ENCODE results near the gene RIGI. TPM values are rescaled to one million over a fixed set of nuclear protein-coding genes. Genes with fewer than 3 reads are reported as not detected.

The RIGI gene
- polyA plus RNA-seq, 1 of the 3 experiments (the other 2 are of a cell fraction) = 1.5 TPM

DNA sequence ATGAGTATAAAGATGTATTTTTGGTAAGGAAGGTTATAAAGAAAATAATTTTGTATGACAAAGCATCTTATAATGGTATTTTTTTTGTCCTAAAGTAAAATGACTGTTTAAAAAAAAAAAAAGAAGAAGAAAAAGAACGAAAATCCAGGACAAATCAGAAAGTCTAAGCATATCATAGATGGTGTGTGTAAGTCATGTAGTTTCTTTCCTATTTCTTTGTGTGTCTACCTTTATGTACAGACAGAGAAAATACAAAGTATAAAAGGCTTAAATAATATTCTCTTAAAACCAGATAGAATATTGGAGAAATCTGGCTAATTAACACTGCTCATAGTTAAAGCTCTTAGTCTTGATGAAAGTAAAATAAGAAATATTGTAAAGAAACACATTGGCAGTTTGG is 7.7 kb downstream of the RIGI start:
- DNase-seq = no peak
- Histone ChIP-seq H3K9me2 (no peaks in the 10 kb centered on the region), H3K4me1 (ENCODE audit: control insufficient read depth in 1 of 2, insufficient read depth in 2 of 2, low read depth in 1 of 2, low read length in 1 of 2) (no peaks in the 10 kb centered on the region), H3K9me3 (peaks cover 18% of the 10 kb centered on the region; the same call in 1 of the 2 replicates), H3K4me3 (ENCODE audit: low read depth in 2 of 2, low read length in 1 of 2) (no peak overlapping the region), H3K27ac (ENCODE audit: low read depth in 2 of 2, low read length in 1 of 2) (no peak overlapping the region), H3K79me2 (ENCODE audit: insufficient read depth) (peaks cover 5% of the 10 kb centered on the region), H4K20me1 (ENCODE audit: insufficient read depth) (no peaks in the 10 kb centered on the region), H3K27me3 (ENCODE audit: insufficient read depth) (no peaks in the 10 kb centered on the region), H2AFZ (ENCODE audit: low read depth) (no peak overlapping the region), H3K9ac (no peak overlapping the region), H3K36me3 (replicated peaks in 1 of 2; ENCODE audit: control insufficient read depth in 1 of 2, insufficient read depth in 2 of 2, low read length in 1 of 2) (peaks cover 0 to 15% of the 10 kb centered on the region in 2 experiments), H3F3A (replicated peaks; ENCODE audit: insufficient read depth) (no peaks in the 10 kb centered on the region), H3K4me2 (no peak overlapping the region)
- POLR2A ChIA-PET = no interaction called here
- TF ChIP-seq RFX5 (IDR thresholded peaks at IDR 0.05; ENCODE audit: low read length) (no peak), MEF2A (IDR thresholded peaks at IDR 0.05; ENCODE audit: borderline replicate concordance, low read depth) (no peak), RAD21 (IDR thresholded peaks at IDR 0.05; ENCODE audit: low read length) (no peak), NFIC (IDR thresholded peaks at IDR 0.05; ENCODE audit: borderline replicate concordance) (no peak), YY1 (IDR thresholded peaks at IDR 0.05; ENCODE audit: low read depth) (no peak), TAF1 (IDR thresholded peaks at IDR 0.05; ENCODE audit: borderline replicate concordance, low read depth, low read length) (no peak), GABPA (IDR thresholded peaks at IDR 0.05; ENCODE audit: low read depth) (no peak), ELF1 (IDR thresholded peaks at IDR 0.05) (no peak), MXI1 (IDR thresholded peaks at IDR 0.05; ENCODE audit: low read depth, low read length) (no peak)
- CTCF ChIA-PET = interaction anchor here (1.5 kb wide), 1 partner anchor 139 kb away, joined by 8 read pairs; no protein-coding TSS in a partner anchor
- 68% methylated on average over 1 of the region's 1 CpG for WGBS (ENCODE audit: low lambda C conversion rate)

DNA sequence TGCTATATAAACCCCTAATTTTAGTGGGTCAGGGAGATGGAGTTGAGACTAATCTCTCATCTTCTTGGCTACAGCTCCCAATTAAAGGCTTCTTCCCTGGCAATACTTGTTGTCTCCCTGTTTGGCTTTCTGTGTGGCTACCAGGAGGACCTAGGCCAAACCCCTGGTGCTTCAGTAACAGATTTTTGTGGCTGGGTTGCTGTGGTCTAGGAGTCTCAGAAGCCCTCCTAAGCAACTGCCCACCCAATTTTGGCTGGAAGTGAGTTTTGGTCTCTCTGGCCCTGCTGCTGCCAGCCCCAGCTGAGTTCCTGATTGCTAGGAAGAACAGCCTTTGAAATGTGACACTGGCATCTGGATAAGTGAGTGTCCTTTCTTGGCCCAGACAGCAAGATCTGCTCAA is 9.8 kb downstream of the RIGI start:
- no peak for DNase-seq
- H3K27ac ChIP-seq (ENCODE audit: low read depth in 2 of 2, low read length in 1 of 2) = no peak overlapping the region
- H3K4me2 ChIP-seq = no peak overlapping the region
- H4K20me1 ChIP-seq (ENCODE audit: insufficient read depth) = no peaks in the 10 kb centered on the region
- peaks cover 5% of the 10 kb centered on the region for H3K79me2 ChIP-seq (ENCODE audit: insufficient read depth)
- POLR2A ChIA-PET = no interaction called here
- no peak overlapping the region for H3K9ac ChIP-seq
- CTCF ChIA-PET = interaction anchor here (1.2 to 2.3 kb wide), 3 partner anchors 10 to 137 kb away, joined by 4 to 9 read pairs (median 6); partner anchors contain the start of gene RIGI
- H3F3A ChIP-seq (replicated peaks; ENCODE audit: insufficient read depth) = no peaks in the 10 kb centered on the region
- no peak overlapping the region for H3K4me3 ChIP-seq (ENCODE audit: low read depth in 2 of 2, low read length in 1 of 2)
- no peak overlapping the region for H2AFZ ChIP-seq (ENCODE audit: low read depth)
- H3K27me3 ChIP-seq (ENCODE audit: insufficient read depth) = no peaks in the 10 kb centered on the region
- no peaks in the 10 kb centered on the region for H3K9me2 ChIP-seq
- peaks cover 0 to 15% of the 10 kb centered on the region in 2 experiments for H3K36me3 ChIP-seq (replicated peaks in 1 of 2; ENCODE audit: control insufficient read depth in 1 of 2, insufficient read depth in 2 of 2, low read length in 1 of 2)
- TF ChIP-seq TAF1 (IDR thresholded peaks at IDR 0.05; ENCODE audit: borderline replicate concordance, low read depth, low read length) (no peak), FOXM1 (IDR thresholded peaks at IDR 0.05; ENCODE audit: low read depth) (no peak), TEAD4 (IDR thresholded peaks at IDR 0.05; ENCODE audit: borderline replicate concordance, insufficient read depth) (no peak), ELF1 (IDR thresholded peaks at IDR 0.05) (no peak)
- peaks cover 18% of the 10 kb centered on the region; the same call in 1 of the 2 replicates for H3K9me3 ChIP-seq
- no peaks in the 10 kb centered on the region for H3K4me1 ChIP-seq (ENCODE audit: control insufficient read depth in 1 of 2, insufficient read depth in 2 of 2, low read depth in 1 of 2, low read length in 1 of 2)

GRCh38 chr9:32508728-32509127 is 17.3 kb downstream of the RIGI start:
- Histone ChIP-seq H3K36me3 (replicated peaks in 1 of 2; ENCODE audit: control insufficient read depth in 1 of 2, insufficient read depth in 2 of 2, low read length in 1 of 2) (no peaks in the 10 kb centered on the region), H3K9me2 (0 out of 2 replicates have a peak, but pooled peaks cover 4% of the 10 kb centered on the region), H3K27me3 (ENCODE audit: insufficient read depth) (no peaks in the 10 kb centered on the region), H3F3A (replicated peaks; ENCODE audit: insufficient read depth) (peaks cover 9% of the 10 kb centered on the region), H2AFZ (ENCODE audit: low read depth) (no peak overlapping the region), H3K4me1 (ENCODE audit: control insufficient read depth in 1 of 2, insufficient read depth in 2 of 2, low read depth in 1 of 2, low read length in 1 of 2) (no peaks in the 10 kb centered on the region), H3K27ac (ENCODE audit: low read depth in 2 of 2, low read length in 1 of 2) (no peak overlapping the region), H3K9ac (no peak overlapping the region), H4K20me1 (ENCODE audit: insufficient read depth) (no peaks in the 10 kb centered on the region), H3K79me2 (ENCODE audit: insufficient read depth) (no peaks in the 10 kb centered on the region), H3K9me3 (no peaks in the 10 kb centered on the region), H3K4me3 (ENCODE audit: low read depth in 2 of 2, low read length in 1 of 2) (no peak overlapping the region), H3K4me2 (no peak overlapping the region)
- CTCF ChIA-PET = interaction anchor here (1.4 to 2.5 kb wide), 4 partner anchors 17 to 130 kb away, joined by 3 to 6 read pairs (median 4); partner anchors contain the start of gene RIGI
- no peak for DNase-seq
- WGBS (ENCODE audit: low lambda C conversion rate) = 100% methylated on average over 1 of the region's 1 CpG
- POLR2A ChIA-PET = no interaction called here
- TF ChIP-seq TCF12 (IDR thresholded peaks at IDR 0.05) = no peak
- TF ChIP-seq MXI1 (IDR thresholded peaks at IDR 0.05; ENCODE audit: low read depth, low read length) = no peak
- TF ChIP-seq CTCF (IDR thresholded peaks at IDR 0.05) = no peak
- TF ChIP-seq IRF3 (IDR thresholded peaks at IDR 0.05; ENCODE audit: low read depth, low read length) = no peak
- TF ChIP-seq RAD21 (IDR thresholded peaks at IDR 0.05; ENCODE audit: low read length) = no peak
- no peak for TF ChIP-seq USF2 (IDR thresholded peaks at IDR 0.05; ENCODE audit: borderline replicate concordance, low read depth, low read length)
- TF ChIP-seq RFX5 (IDR thresholded peaks at IDR 0.05; ENCODE audit: low read length) = no peak
- no peak for TF ChIP-seq POLR2AphosphoS5 (IDR thresholded peaks at IDR 0.05; ENCODE audit: low read depth, low read length)
- no peak for TF ChIP-seq FOXM1 (IDR thresholded peaks at IDR 0.05; ENCODE audit: low read depth)
- no peak for TF ChIP-seq ELF1 (IDR thresholded peaks at IDR 0.05)
- TF ChIP-seq RCOR1 (IDR thresholded peaks at IDR 0.05; ENCODE audit: low read length) = no peak
- no peak for TF ChIP-seq MEF2A (IDR thresholded peaks at IDR 0.05; ENCODE audit: borderline replicate concordance, low read depth)
- no peak for TF ChIP-seq CHD2 (IDR thresholded peaks at IDR 0.05; ENCODE audit: low read length, partially characterized antibody)
- no peak for TF ChIP-seq EZH2phosphoT487 (IDR thresholded peaks at IDR 0.05; ENCODE audit: borderline replicate concordance, low read depth)

All from SK-N-SH (cell line).